OCI-LY3 (cell line): ENCODE measurements around the gene ANK3.

ENCODE experiments used
- H2AFZ ChIP-seq: fragments of 200-600, 300-600 bp; shearing (Covaris generic); 2 replicates; pipeline ENCODE4 v1.6.0; 2014; ENCODE audit warnings: antibody characterized with exemption, low read depth, low read length
- H3K27ac ChIP-seq: fragments of 200-600, 300-600 bp; sonication (generic); 2 replicates; pipeline ENCODE4 v1.5.1; 2014; ENCODE audit warnings: mild to moderate bottlenecking, low read length, moderate library complexity, mixed read lengths
- H3K27me3 ChIP-seq: fragments of 200-600, 300-600 bp; sonication (generic); 2 replicates; pipeline ENCODE4 v1.6.1; 2014; ENCODE audit warnings: low read depth, low read length, mixed read lengths
- H3K36me3 ChIP-seq: fragments of 200-600, 300-600 bp; sonication (generic); replicated peaks from 2 replicates; pipeline ENCODE3; 2014; ENCODE audit warnings: low read depth, low read length, mixed read lengths
- H3K4me1 ChIP-seq: fragments of 300-600, 200-600 bp; sonication (generic); 2 replicates; pipeline ENCODE4 v1.6.1; 2014; ENCODE audit warnings: low read length, mixed read lengths
- H3K4me2 ChIP-seq: fragments of 200-600, 300-600 bp; sonication (generic); 2 replicates; pipeline ENCODE4 v1.6.1; 2014; ENCODE audit warnings: low read length, mixed read lengths
- H3K4me3 ChIP-seq: fragments of 300-600, 200-600 bp; sonication (generic); 2 replicates; pipeline ENCODE4 v1.5.1; 2014; ENCODE audit warnings: antibody characterized with exemption, mild to moderate bottlenecking, low read length, moderate library complexity
- H3K79me2 ChIP-seq: fragments of 300-600, 200-600 bp; shearing (Covaris generic); 2 replicates; pipeline ENCODE4 v1.6.1; 2014; ENCODE audit warnings: mild to moderate bottlenecking, low read length, mixed read lengths
- H3K9ac ChIP-seq: fragments of 300-600, 200-600 bp; shearing (Covaris generic); 2 replicates; pipeline ENCODE4 v1.6.0; 2014; ENCODE audit warnings: mild to moderate bottlenecking, low read length, moderate library complexity
- H3K9me3 ChIP-seq: fragments of 200-600, 300-600 bp; shearing (Covaris generic); 2 replicates; pipeline ENCODE4 v1.6.1; 2014; ENCODE audit warnings: low read length, mixed read lengths; ENCODE audit not compliant: insufficient read depth
- H4K20me1 ChIP-seq: fragments of 200-600, 300-600 bp; sonication (generic); 2 replicates; pipeline ENCODE4 v1.6.1; 2016; ENCODE audit warnings: low read length, mixed read lengths; ENCODE audit not compliant: insufficient read depth
- EZH2phosphoT487 ChIP-seq: fragments of 200-600 bp; shearing (Covaris generic); IDR thresholded peaks from 2 replicates; pipeline ENCODE4 v1.6.1; 2018; ENCODE audit warnings: antibody characterized with exemption, mixed run types, low read depth
- TF ChIP-seq, protein P1 (sequence below): fragments of 200-600, 300-600 bp; sonication (generic); IDR thresholded peaks from 2 replicates; pipeline ENCODE4 v1.5.1; 2014; ENCODE audit warnings: antibody characterized with exemption, low read length, low read depth

ANK3 gene

DNA sequence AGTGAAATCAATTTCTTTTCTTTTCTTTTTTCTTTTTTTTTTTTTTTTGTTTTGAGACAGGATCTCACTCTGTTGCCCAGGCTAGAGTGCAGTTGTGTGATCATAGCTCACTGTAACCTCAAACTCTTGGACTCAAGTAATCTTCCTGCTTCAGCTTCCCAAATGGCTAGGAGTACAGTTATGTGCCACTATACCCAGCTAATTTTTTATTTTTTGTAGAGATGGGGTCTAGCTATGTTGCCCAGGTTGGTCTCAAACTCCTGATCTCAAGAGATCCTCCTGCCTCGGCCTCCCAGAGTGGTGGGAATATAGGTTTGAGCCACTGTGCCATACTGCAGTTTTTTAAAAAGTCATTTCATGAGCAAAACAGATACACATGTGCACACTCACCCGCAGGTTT, 79.8 kb downstream of the ANK3 start:
- H3K4me1 ChIP-seq: peaks cover 7% of the 10 kb centered on the region
- H2AFZ ChIP-seq: no peak overlapping the region
- TF ChIP-seq, protein P1, sequence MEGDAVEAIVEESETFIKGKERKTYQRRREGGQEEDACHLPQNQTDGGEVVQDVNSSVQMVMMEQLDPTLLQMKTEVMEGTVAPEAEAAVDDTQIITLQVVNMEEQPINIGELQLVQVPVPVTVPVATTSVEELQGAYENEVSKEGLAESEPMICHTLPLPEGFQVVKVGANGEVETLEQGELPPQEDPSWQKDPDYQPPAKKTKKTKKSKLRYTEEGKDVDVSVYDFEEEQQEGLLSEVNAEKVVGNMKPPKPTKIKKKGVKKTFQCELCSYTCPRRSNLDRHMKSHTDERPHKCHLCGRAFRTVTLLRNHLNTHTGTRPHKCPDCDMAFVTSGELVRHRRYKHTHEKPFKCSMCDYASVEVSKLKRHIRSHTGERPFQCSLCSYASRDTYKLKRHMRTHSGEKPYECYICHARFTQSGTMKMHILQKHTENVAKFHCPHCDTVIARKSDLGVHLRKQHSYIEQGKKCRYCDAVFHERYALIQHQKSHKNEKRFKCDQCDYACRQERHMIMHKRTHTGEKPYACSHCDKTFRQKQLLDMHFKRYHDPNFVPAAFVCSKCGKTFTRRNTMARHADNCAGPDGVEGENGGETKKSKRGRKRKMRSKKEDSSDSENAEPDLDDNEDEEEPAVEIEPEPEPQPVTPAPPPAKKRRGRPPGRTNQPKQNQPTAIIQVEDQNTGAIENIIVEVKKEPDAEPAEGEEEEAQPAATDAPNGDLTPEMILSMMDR: no peak
- TF ChIP-seq EZH2phosphoT487: no peak
- no peaks in the 10 kb centered on the region for H3K36me3 ChIP-seq
- no peaks in the 10 kb centered on the region; the same call in 1 of the 2 replicates for H3K27me3 ChIP-seq
- no peak overlapping the region for H3K4me3 ChIP-seq
- no peak overlapping the region for H3K9ac ChIP-seq
- H3K9me3 ChIP-seq: no peaks in the 10 kb centered on the region
- no peak overlapping the region for H3K4me2 ChIP-seq
- H3K27ac ChIP-seq: no peak overlapping the region
- no peaks in the 10 kb centered on the region for H4K20me1 ChIP-seq
- no peaks in the 10 kb centered on the region for H3K79me2 ChIP-seq

DNA sequence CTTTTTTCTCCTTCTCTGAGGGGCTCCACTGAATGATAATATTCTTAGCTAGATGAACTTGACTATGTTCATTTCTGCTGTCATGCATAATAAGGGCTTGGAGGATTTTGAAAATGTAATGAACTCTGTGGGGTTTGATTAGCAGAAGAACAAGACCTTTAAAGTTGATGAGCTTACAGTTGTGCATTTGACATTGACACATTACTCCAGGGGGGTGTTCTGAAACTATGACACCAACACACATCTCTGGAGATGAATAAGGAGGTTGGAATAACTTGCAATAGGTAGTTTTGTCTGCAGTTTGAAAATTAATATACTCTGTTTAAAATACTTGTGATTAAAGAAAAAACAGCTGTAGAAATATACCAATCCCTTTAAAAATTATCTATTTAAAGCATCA, 80.3 kb downstream of the ANK3 start:
- H3K27me3 ChIP-seq: no peaks in the 10 kb centered on the region; the same call in 1 of the 2 replicates
- no peak overlapping the region for H2AFZ ChIP-seq
- no peak overlapping the region for H3K4me3 ChIP-seq
- no peaks in the 10 kb centered on the region for H3K36me3 ChIP-seq
- H3K4me2 ChIP-seq: no peak overlapping the region
- TF ChIP-seq, protein P1: no peak
- no peak for TF ChIP-seq EZH2phosphoT487
- H3K79me2 ChIP-seq: no peaks in the 10 kb centered on the region
- H4K20me1 ChIP-seq: no peaks in the 10 kb centered on the region
- no peak overlapping the region for H3K27ac ChIP-seq
- H3K9ac ChIP-seq: no peak overlapping the region
- H3K9me3 ChIP-seq: no peaks in the 10 kb centered on the region
- peaks cover 4% of the 10 kb centered on the region for H3K4me1 ChIP-seq

DNA sequence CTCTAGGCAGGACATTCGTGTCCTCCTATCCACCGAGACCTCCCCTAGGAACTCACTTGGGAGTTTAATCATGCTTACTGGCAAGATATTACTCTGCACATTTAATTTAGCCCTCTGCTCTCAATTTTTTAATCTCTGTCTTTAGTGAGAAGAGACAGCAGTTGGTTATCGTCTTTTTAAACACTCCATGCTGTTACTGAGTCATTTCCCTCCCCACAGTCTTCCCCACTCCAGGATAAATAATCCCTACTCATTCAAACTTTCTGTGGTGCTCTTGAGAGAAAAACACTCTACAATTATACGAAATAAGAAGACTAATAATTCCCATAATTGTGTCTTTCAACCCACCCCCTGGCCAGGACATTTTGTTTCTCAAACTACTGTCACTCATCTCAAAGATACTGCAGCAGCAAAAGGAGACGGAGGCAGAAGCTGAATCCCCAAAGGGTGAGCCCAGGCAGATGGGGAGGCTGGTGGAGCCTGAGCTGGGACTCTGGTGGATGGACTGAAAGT, 84.2 kb downstream of the ANK3 start:
- TF ChIP-seq EZH2phosphoT487: no peak
- TF ChIP-seq, protein P1: no peak
- H4K20me1 ChIP-seq: no peaks in the 10 kb centered on the region
- no peak overlapping the region for H3K4me3 ChIP-seq
- H2AFZ ChIP-seq: no peak overlapping the region
- no peak overlapping the region for H3K4me2 ChIP-seq
- H3K4me1 ChIP-seq: no peaks in the 10 kb centered on the region
- no peaks in the 10 kb centered on the region for H3K27me3 ChIP-seq
- no peaks in the 10 kb centered on the region for H3K9me3 ChIP-seq
- no peak overlapping the region for H3K27ac ChIP-seq
- H3K9ac ChIP-seq: no peak overlapping the region
- H3K79me2 ChIP-seq: no peaks in the 10 kb centered on the region
- no peaks in the 10 kb centered on the region for H3K36me3 ChIP-seq

DNA sequence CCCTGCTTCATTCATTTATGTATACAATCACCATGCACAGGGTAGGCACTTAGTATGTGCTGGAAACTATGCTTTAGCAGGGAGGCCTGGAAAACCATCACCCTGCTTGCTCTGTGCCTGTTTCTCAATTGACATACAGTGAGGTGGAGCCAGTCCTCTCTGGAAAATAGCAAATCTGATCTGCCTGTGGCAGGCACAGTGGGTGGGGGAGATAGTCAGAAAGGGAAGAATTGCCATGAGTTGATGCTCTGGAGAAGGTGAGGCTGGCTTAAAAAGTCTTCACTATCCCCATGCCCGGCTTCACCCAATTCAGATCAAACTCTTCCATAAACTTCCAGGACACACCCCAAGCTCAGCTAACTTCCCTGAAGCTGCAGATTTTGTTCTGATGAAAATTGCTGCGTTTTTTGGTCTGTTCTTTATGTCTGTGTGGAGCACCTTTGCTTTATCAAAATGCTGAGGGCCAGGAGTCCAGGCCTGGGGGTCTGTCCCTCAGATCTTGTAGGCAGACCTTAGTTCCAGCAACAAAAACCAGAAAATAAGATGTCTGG, 84.8 kb downstream of the ANK3 start:
- no peak overlapping the region for H2AFZ ChIP-seq

More for the DNA sequence above, 84.8 kb downstream of the ANK3 start:
- Histone ChIP-seq H3K4me1 (no peaks in the 10 kb centered on the region), H3K9me3 (no peaks in the 10 kb centered on the region), H3K79me2 (no peaks in the 10 kb centered on the region), H3K4me2 (no peak overlapping the region), H3K9ac (no peak overlapping the region), H3K4me3 (no peak overlapping the region), H4K20me1 (no peaks in the 10 kb centered on the region), H3K27ac (no peak overlapping the region), H3K36me3 (no peaks in the 10 kb centered on the region), H3K27me3 (no peaks in the 10 kb centered on the region)
- TF ChIP-seq EZH2phosphoT487: no peak
- TF ChIP-seq, protein P1: no peak
